Measurements from ENCODE around the gene FBXO28.

The FBXO28 gene

GRCh38 chr1:224162768-224163167 is 48.9 kb downstream of the FBXO28 start:
- peaks cover 8% of the 10 kb centered on the region for H3K36me3 ChIP-seq
- no peak overlapping the region for H3K4me3 ChIP-seq (ENCODE audit: low read depth, low read length)
- H3K9me3 ChIP-seq, result no peaks in the 10 kb centered on the region
- TF ChIP-seq, protein P1, sequence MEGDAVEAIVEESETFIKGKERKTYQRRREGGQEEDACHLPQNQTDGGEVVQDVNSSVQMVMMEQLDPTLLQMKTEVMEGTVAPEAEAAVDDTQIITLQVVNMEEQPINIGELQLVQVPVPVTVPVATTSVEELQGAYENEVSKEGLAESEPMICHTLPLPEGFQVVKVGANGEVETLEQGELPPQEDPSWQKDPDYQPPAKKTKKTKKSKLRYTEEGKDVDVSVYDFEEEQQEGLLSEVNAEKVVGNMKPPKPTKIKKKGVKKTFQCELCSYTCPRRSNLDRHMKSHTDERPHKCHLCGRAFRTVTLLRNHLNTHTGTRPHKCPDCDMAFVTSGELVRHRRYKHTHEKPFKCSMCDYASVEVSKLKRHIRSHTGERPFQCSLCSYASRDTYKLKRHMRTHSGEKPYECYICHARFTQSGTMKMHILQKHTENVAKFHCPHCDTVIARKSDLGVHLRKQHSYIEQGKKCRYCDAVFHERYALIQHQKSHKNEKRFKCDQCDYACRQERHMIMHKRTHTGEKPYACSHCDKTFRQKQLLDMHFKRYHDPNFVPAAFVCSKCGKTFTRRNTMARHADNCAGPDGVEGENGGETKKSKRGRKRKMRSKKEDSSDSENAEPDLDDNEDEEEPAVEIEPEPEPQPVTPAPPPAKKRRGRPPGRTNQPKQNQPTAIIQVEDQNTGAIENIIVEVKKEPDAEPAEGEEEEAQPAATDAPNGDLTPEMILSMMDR (IDR thresholded peaks at IDR 0.05; ENCODE audit: low read depth, low read length), result no peak
- DNase-seq, result no peak
- H3K4me1 ChIP-seq, result no peaks in the 10 kb centered on the region
- H3K27me3 ChIP-seq, result no peaks in the 10 kb centered on the region

GRCh38 chr1:224163311-224163710 is 49.4 kb downstream of the FBXO28 start:
- Histone ChIP-seq H3K27me3 (no peaks in the 10 kb centered on the region), H3K9me3 (no peaks in the 10 kb centered on the region), H3K4me3 (ENCODE audit: low read depth, low read length) (no peak overlapping the region), H3K4me1 (no peaks in the 10 kb centered on the region), H3K36me3 (0 out of 2 replicates have a peak, but pooled peaks cover 5% of the 10 kb centered on the region)
- TF ChIP-seq, protein P1 (IDR thresholded peaks at IDR 0.05; ENCODE audit: low read depth, low read length), result no peak
- no peak for DNase-seq

DNA sequence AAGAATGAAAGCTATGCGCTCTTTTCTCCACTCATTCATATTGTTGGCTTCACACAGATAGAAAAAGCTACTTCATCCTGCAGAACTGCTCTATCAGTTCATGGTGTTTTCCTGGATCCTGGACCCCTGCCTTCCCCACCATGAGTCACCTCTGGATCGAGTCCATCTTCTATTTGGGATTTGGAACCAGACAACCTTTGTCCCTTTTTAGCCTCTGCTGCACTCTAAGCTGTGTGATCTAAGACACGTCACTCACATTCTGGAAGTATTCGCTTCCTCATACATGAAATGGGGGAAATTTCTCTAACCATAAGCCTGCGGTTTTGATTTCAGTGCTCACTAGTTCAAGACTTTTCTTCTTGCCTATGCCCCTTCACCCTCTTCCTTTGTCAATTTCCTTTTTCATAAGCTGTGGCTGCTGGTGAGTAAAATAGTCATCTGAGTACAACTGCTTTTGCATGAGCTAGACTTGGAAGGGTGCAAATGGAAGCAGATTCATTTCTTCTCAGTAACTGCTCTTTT is 55.0 kb downstream of the FBXO28 start:
- H3K4me3 ChIP-seq (ENCODE audit: low read depth, low read length), result no peak overlapping the region
- no peaks in the 10 kb centered on the region for H3K36me3 ChIP-seq
- no peaks in the 10 kb centered on the region for H3K27me3 ChIP-seq
- DNase-seq, result no peak
- no peaks in the 10 kb centered on the region for H3K4me1 ChIP-seq
- H3K9me3 ChIP-seq, result no peaks in the 10 kb centered on the region
- TF ChIP-seq, protein P1 (IDR thresholded peaks at IDR 0.05; ENCODE audit: low read depth, low read length), result no peak

DNA sequence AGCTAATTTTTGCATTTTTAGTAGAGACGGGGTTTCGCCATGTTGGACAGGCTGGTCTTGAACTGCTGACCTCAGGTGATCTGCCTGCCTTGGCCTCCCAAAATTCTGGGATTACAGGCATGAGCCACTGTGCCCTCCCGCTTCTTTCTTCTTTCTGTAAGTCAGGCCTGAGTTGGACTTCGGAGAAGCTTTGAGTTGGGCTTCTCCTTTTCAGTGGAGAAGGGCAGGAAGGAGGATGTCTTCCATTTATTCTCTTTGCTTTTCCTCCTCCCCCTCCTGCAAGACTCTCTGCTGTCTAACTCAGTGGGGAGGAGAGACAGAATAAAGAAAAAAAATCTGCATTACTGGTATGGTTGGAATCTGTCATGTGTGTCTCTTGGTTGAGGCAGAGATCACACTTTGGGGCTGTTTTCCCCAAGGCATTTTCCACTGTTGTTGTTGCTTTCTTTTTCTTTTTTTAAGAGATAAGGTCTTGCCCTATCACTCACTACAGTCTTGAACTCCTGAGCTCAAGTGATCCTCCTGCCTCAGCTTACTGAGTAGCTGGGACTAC is 55.9 kb downstream of the FBXO28 start:
- Histone ChIP-seq H3K4me1 (no peaks in the 10 kb centered on the region), H3K4me3 (ENCODE audit: low read depth, low read length) (no peak overlapping the region), H3K36me3 (no peaks in the 10 kb centered on the region), H3K27me3 (no peaks in the 10 kb centered on the region), H3K9me3 (no peaks in the 10 kb centered on the region)
- TF ChIP-seq, protein P1 (IDR thresholded peaks at IDR 0.05; ENCODE audit: low read depth, low read length), result no peak
- DNase-seq, result no peak

DNA sequence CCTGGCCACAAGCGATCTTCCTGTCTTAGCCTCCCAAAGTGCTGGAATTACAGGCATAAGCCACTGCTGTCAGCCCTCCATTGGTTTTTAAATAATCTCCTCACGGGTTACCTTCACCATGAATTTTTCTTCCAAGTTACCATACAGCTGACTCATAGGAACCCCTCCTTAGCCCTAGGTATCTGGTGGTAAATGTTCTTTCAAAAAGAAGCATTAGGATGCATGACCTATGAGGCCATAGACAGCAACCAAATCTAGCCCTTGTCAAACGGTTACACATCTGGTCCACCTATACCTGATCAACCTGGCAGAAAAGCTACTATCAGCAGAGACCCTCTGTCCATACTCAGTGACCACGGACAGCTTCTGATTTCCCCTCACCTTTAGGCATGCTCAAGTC is 56.4 kb downstream of the FBXO28 start:
- DNase-seq, result no peak
- no peaks in the 10 kb centered on the region for H3K27me3 ChIP-seq
- TF ChIP-seq, protein P1 (IDR thresholded peaks at IDR 0.05; ENCODE audit: low read depth, low read length), result no peak
- H3K36me3 ChIP-seq, result no peaks in the 10 kb centered on the region
- H3K4me3 ChIP-seq (ENCODE audit: low read depth, low read length), result no peak overlapping the region
- no peaks in the 10 kb centered on the region for H3K9me3 ChIP-seq
- H3K4me1 ChIP-seq, result 0 out of 2 replicates have a peak, but pooled peaks cover 1% of the 10 kb centered on the region

DNA sequence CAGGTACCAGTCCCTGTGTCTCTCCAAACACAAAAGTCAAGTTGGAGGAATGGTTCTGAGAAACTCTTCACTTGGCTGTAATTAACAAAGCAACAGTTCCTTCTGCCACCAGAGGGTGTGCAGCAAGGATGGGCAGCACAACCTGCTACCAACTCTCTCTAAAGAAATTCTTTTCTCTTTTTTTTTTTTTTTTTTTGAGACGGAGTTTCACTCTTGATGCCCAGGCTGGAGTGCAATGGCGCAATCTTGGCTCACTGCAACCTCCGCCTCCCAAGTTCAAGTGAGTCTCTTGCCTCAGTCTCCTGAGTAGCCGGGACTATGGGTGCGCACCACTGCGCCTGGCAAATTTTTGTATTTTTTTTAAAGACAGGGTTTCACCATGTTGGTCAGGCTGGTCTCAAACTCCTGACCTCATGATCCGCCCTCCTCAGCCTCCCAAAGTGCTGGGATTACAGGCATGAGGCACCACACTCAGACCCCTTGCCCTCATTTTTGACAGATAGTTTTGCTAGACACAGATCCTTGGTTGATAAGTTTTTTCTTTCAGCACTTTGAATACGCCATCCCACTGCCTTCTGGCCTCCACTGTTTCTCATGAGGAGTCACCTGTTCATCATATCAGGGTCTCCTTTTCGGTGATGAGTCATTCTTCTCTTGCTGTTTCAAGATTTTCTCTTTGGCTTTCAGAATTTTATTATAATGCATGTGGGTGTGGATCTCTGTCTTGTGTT is 57.0 kb downstream of the FBXO28 start:
- 0 out of 2 replicates have a peak, but pooled peaks cover 3% of the 10 kb centered on the region for H3K4me1 ChIP-seq
- no peaks in the 10 kb centered on the region for H3K9me3 ChIP-seq
- TF ChIP-seq, protein P1 (IDR thresholded peaks at IDR 0.05; ENCODE audit: low read depth, low read length), result peak; percentile 36; the same call in 1 of the 2 replicates
- no peak for DNase-seq
- H3K36me3 ChIP-seq, result no peaks in the 10 kb centered on the region
- no peaks in the 10 kb centered on the region for H3K27me3 ChIP-seq
- H3K4me3 ChIP-seq (ENCODE audit: low read depth, low read length), result no peak overlapping the region
